ENCODE measurements around the gene IFNL3. TPM values are rescaled to one million over a fixed set of nuclear protein-coding genes. Genes with fewer than 3 reads are reported as not detected.
A peak's percentile ranks its signal among the peaks of the same experiment; 100 is the strongest.

Gene IFNL3
- total and polyA plus RNA-seq, 2 of the 13 experiments (the other 11 are each of a cell fraction or from before 2014, with no cell fraction given): not detected

DNA sequence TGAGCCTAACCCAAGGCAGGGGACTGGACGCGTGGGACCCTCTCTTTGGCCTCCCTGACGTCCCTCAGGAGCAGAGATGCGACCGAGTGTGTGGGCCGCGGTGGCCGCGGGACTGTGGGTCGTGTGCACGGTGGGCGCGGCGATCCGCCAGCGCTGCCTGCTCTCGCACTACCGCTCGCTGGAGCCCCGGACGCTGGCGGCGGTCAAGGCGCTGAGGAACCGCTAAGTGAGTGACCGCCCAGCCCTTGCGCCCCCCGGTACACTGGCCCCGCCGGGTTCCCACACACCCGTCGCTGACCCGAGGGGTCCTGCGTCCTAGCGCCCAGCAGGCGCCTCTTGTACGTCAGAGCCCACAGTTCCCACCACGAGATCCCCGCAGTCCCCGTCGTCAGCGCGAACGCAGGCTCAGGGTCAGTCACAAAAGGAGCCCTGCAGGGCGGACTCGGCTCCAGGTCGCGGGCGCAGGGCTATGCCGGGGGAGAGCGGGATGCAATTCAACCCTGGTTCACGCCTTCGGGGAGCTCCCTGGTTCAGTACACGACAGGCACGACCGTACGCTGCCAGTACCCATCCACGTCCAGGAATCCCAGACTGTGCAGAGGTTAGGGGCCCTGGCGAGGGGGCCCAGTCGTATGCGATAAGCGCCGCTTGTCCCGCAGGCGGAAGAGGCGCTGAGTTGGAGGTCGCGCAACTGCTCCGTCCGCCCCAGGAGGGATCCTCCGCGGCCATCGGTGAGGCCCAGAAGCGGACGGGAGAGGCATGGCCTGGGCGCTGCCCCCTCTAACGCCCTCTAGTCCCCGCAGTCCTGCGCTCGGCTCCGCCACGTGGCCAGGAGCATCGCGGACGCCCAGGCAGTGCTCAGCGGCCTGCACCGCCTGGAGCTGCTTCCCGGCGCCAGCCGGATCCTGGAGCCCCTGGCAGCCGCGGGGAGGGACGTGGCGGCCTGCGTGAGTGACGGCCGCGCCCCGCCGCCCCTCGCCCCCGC is 19.8 kb upstream of the IFNL3 start:
- ChIA-PET POLR2A (no interaction called here), CTCF (ENCODE audit: low intra/inter-chr PET ratio, low total read pairs) (no interaction called here)
- no peak for DNase-seq (ENCODE audit: low spot score)
- no peak for FAIRE-seq
- no peak overlapping the region for H3K9ac ChIP-seq (ENCODE audit: insufficient read depth, low read depth, low read length)
- H2AFZ ChIP-seq (ENCODE audit: low read length): no peak overlapping the region
- intact Hi-C loops (cut with micrococcal nuclease; ENCODE audit: unreplicated experiment) (no loop called here), in situ Hi-C loops (cut with HindIII; ENCODE audit: extremely low pct_ligation_motif_present, low pct_unique_long_range_greater_than_20kb) (no loop called here)
- ATAC-seq: no peak
- H3K4me2 ChIP-seq (ENCODE audit: low read depth, low read length): no peak overlapping the region
- H3K4me1 ChIP-seq (ENCODE audit: insufficient read depth, low read length): 0 out of 2 replicates have a peak, but pooled peaks cover 4% of the 10 kb centered on the region
- H3K36me3 ChIP-seq (replicated peaks in 1 of 2; ENCODE audit: control insufficient read depth in 1 of 2, insufficient read depth in 2 of 2, low read length in 2 of 2): no peaks in the 10 kb centered on the region
- BruUV-seq (replicated peaks): no TSS peak
- H3K27ac ChIP-seq (ENCODE audit: extremely low read length, insufficient read depth, low read length): no peak overlapping the region
- no peaks in the 10 kb centered on the region for H4K20me1 ChIP-seq (ENCODE audit: insufficient read depth, low read length)
- no peaks in the 10 kb centered on the region for H3K9me3 ChIP-seq (ENCODE audit: low read length)
- TF ChIP-seq, protein P1, sequence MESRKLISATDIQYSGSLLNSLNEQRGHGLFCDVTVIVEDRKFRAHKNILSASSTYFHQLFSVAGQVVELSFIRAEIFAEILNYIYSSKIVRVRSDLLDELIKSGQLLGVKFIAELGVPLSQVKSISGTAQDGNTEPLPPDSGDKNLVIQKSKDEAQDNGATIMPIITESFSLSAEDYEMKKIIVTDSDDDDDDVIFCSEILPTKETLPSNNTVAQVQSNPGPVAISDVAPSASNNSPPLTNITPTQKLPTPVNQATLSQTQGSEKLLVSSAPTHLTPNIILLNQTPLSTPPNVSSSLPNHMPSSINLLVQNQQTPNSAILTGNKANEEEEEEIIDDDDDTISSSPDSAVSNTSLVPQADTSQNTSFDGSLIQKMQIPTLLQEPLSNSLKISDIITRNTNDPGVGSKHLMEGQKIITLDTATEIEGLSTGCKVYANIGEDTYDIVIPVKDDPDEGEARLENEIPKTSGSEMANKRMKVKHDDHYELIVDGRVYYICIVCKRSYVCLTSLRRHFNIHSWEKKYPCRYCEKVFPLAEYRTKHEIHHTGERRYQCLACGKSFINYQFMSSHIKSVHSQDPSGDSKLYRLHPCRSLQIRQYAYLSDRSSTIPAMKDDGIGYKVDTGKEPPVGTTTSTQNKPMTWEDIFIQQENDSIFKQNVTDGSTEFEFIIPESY (CRISPR knock-in tag; IDR thresholded peaks at IDR 0.05): peak; percentile 23; the same call in 1 of the 2 replicates
- TF ChIP-seq, protein P2, sequence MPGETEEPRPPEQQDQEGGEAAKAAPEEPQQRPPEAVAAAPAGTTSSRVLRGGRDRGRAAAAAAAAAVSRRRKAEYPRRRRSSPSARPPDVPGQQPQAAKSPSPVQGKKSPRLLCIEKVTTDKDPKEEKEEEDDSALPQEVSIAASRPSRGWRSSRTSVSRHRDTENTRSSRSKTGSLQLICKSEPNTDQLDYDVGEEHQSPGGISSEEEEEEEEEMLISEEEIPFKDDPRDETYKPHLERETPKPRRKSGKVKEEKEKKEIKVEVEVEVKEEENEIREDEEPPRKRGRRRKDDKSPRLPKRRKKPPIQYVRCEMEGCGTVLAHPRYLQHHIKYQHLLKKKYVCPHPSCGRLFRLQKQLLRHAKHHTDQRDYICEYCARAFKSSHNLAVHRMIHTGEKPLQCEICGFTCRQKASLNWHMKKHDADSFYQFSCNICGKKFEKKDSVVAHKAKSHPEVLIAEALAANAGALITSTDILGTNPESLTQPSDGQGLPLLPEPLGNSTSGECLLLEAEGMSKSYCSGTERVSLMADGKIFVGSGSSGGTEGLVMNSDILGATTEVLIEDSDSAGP (CRISPR knock-in tag; IDR thresholded peaks at IDR 0.05; ENCODE audit: borderline replicate concordance): 0 out of 2 replicates have a peak, but pooled peaks have one; percentile 17
- TF ChIP-seq, protein P3, sequence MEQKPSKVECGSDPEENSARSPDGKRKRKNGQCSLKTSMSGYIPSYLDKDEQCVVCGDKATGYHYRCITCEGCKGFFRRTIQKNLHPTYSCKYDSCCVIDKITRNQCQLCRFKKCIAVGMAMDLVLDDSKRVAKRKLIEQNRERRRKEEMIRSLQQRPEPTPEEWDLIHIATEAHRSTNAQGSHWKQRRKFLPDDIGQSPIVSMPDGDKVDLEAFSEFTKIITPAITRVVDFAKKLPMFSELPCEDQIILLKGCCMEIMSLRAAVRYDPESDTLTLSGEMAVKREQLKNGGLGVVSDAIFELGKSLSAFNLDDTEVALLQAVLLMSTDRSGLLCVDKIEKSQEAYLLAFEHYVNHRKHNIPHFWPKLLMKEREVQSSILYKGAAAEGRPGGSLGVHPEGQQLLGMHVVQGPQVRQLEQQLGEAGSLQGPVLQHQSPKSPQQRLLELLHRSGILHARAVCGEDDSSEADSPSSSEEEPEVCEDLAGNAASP (CRISPR knock-in tag; IDR thresholded peaks at IDR 0.05; ENCODE audit: borderline replicate concordance): no peak
- 73% methylated on average over 42 of the region's 102 CpGs for WGBS (ENCODE audit: low lambda C conversion rate)
- no peak overlapping the region for H3K4me3 ChIP-seq (replicated peaks in 1 of 3; ENCODE audit: insufficient read depth in 1 of 3, low read depth in 2 of 3, low read length in 3 of 3)
- no peaks in the 10 kb centered on the region for H3K79me2 ChIP-seq (ENCODE audit: insufficient read depth, low read length)
- H3K27me3 ChIP-seq (ENCODE audit: control insufficient read depth in 1 of 2, insufficient read depth in 2 of 2, low read length in 2 of 2): peaks cover 0 to 14% of the 10 kb centered on the region in 2 experiments; a peak in 3 of 5 replicates
